ENCODE data around the gene JMJD7.

Gene JMJD7

GRCh38 chr15:41817781-41818180, 10.1 kb upstream of the JMJD7 start:
- TF ChIP-seq EZH2 (IDR thresholded peaks at IDR 0.05; ENCODE audit: borderline replicate concordance, low read length) (no peak), CTCF (IDR thresholded peaks at IDR 0.05; ENCODE audit: low read length) (no peak)

GRCh38 chr15:41819455-41820050, 8.3 kb upstream of the JMJD7 start:
- TF ChIP-seq EZH2 (IDR thresholded peaks at IDR 0.05; ENCODE audit: borderline replicate concordance, low read length) = no peak
- TF ChIP-seq CTCF (IDR thresholded peaks at IDR 0.05; ENCODE audit: low read length) = no peak
- H3K9me2 ChIP-seq (ENCODE audit: low read depth, low read length) = no peaks in the 10 kb centered on the region
- no peaks in the 10 kb centered on the region for H3K9me3 ChIP-seq (ENCODE audit: low read length)
- no peaks in the 10 kb centered on the region for H3K27me3 ChIP-seq (ENCODE audit: insufficient read depth, low read length)
- peaks cover 9% of the 10 kb centered on the region; the same call in 1 of the 2 replicates for H3K36me3 ChIP-seq (ENCODE audit: insufficient read depth, low read length)
- no peaks in the 10 kb centered on the region for H3F3A ChIP-seq (ENCODE audit: insufficient read depth, low read length)
- H3K79me2 ChIP-seq (ENCODE audit: insufficient read depth, low read length) = no peaks in the 10 kb centered on the region
- no peak overlapping the region for H3K4me3 ChIP-seq (ENCODE audit: low read depth, low read length, poor library complexity, severe bottlenecking)
- no peaks in the 10 kb centered on the region for H4K20me1 ChIP-seq (ENCODE audit: insufficient read depth, low read length)
- H3K27ac ChIP-seq (ENCODE audit: low read depth, low read length, poor library complexity, severe bottlenecking) = no peak overlapping the region
- H2AFZ ChIP-seq (ENCODE audit: low read length) = no peak overlapping the region
- H3K9ac ChIP-seq (ENCODE audit: low read length) = no peak overlapping the region
- H3K4me2 ChIP-seq (ENCODE audit: low read length) = no peak overlapping the region
- H3K4me1 ChIP-seq (ENCODE audit: insufficient read depth, low read length, severe bottlenecking) = no peaks in the 10 kb centered on the region

More at GRCh38 chr15:41817781-41818180, 10.1 kb upstream of the JMJD7 start:
- H3K4me3 ChIP-seq (ENCODE audit: low read depth, low read length, poor library complexity, severe bottlenecking) = no peak overlapping the region
- no peaks in the 10 kb centered on the region for H4K20me1 ChIP-seq (ENCODE audit: insufficient read depth, low read length)
- H3K9me3 ChIP-seq (ENCODE audit: low read length) = no peaks in the 10 kb centered on the region
- no peaks in the 10 kb centered on the region for H3K79me2 ChIP-seq (ENCODE audit: insufficient read depth, low read length)
- no peaks in the 10 kb centered on the region for H3K27me3 ChIP-seq (ENCODE audit: insufficient read depth, low read length)
- H3K4me2 ChIP-seq (ENCODE audit: low read length) = no peak overlapping the region
- H3K9me2 ChIP-seq (ENCODE audit: low read depth, low read length) = no peaks in the 10 kb centered on the region
- H3K36me3 ChIP-seq (ENCODE audit: insufficient read depth, low read length) = peaks cover 9% of the 10 kb centered on the region; the same call in 1 of the 2 replicates
- H3K27ac ChIP-seq (ENCODE audit: low read depth, low read length, poor library complexity, severe bottlenecking) = no peak overlapping the region
- no peaks in the 10 kb centered on the region for H3F3A ChIP-seq (ENCODE audit: insufficient read depth, low read length)
- H3K9ac ChIP-seq (ENCODE audit: low read length) = no peak overlapping the region
- H2AFZ ChIP-seq (ENCODE audit: low read length) = no peak overlapping the region
- H3K4me1 ChIP-seq (ENCODE audit: insufficient read depth, low read length, severe bottlenecking) = no peaks in the 10 kb centered on the region

GRCh38 chr15:41820791-41821423, 7.0 kb upstream of the JMJD7 start:
- Histone ChIP-seq H3K27ac (ENCODE audit: low read depth, low read length, poor library complexity, severe bottlenecking) (no peak overlapping the region), H3F3A (ENCODE audit: insufficient read depth, low read length) (no peaks in the 10 kb centered on the region), H4K20me1 (ENCODE audit: insufficient read depth, low read length) (no peaks in the 10 kb centered on the region), H3K79me2 (ENCODE audit: insufficient read depth, low read length) (no peaks in the 10 kb centered on the region), H3K4me3 (ENCODE audit: low read depth, low read length, poor library complexity, severe bottlenecking) (no peak overlapping the region), H2AFZ (ENCODE audit: low read length) (no peak overlapping the region), H3K4me2 (ENCODE audit: low read length) (no peak overlapping the region), H3K9ac (ENCODE audit: low read length) (no peak overlapping the region), H3K9me3 (ENCODE audit: low read length) (no peaks in the 10 kb centered on the region), H3K27me3 (ENCODE audit: insufficient read depth, low read length) (no peaks in the 10 kb centered on the region), H3K4me1 (ENCODE audit: insufficient read depth, low read length, severe bottlenecking) (no peaks in the 10 kb centered on the region), H3K9me2 (ENCODE audit: low read depth, low read length) (no peaks in the 10 kb centered on the region), H3K36me3 (ENCODE audit: insufficient read depth, low read length) (peaks cover 4% of the 10 kb centered on the region; the same call in 1 of the 2 replicates)
- TF ChIP-seq EZH2 (IDR thresholded peaks at IDR 0.05; ENCODE audit: borderline replicate concordance, low read length) (no peak), CTCF (IDR thresholded peaks at IDR 0.05; ENCODE audit: low read length) (no peak)
